Breast epithelium (tissue), 4 donors: ENCODE measurements around the gene SHISA5. TPM values are rescaled to one million over a fixed set of nuclear protein-coding genes. Genes with fewer than 3 reads are reported as not detected.
"Not testable (repeated sequence)": the region's sequence is repeated elsewhere in the genome, so short reads cannot be mapped to it uniquely, and the experiment has no call there.

Experiments used
- DNase-seq, 2 donors: peaks; one replicate each; pipeline ENCODE4 v3.0.0-alpha.2; 2019; ENCODE audit warnings: low spot score in 2 of 2
- H3K27ac ChIP-seq, 2 donors: fragments of 200-600 bp; sonication (generic) in 1 of 2; one replicate each; pipeline ENCODE4 v1.5.1; 2016 to 2019; ENCODE audit warnings: mild to moderate bottlenecking in 1 of 2
- H3K27me3 ChIP-seq, 2 donors: fragments of 200-600 bp; sonication (generic) in 1 of 2; one replicate each; pipeline versions ENCODE4 v1.5.1 to v1.6.0; 2017 to 2019; ENCODE audit warnings: control low read depth in 1 of 2, mild to moderate bottlenecking in 1 of 2
- H3K36me3 ChIP-seq: fragments of 200-600 bp; one replicate; pipeline ENCODE4 v1.5.1; 2019
- H3K4me1 ChIP-seq, 2 donors: fragments of 200-600 bp; sonication (generic); one replicate each; pipeline ENCODE4 v1.5.1; 2016 to 2019; ENCODE audit warnings: control low read depth in 1 of 2
- H3K4me3 ChIP-seq, 3 donors: fragments of 200-600 bp; sonication (generic); 1 replicate in 2 of 3; 2 replicates in 1 of 3; pipeline ENCODE4 v1.5.1; 2016 to 2019; ENCODE audit warnings: mild to moderate bottlenecking in 3 of 3, moderate library complexity in 2 of 3
- H3K9me3 ChIP-seq, 2 donors: fragments of 200-600 bp; sonication (generic) in 1 of 2; one replicate each; pipeline ENCODE4 v1.5.1; 2016 to 2019; ENCODE audit warnings: control low read depth in 1 of 2
- CTCF ChIP-seq, 3 donors: fragments of 450-650 bp; IDR thresholded peaks; one replicate each; pipeline ENCODE4 v1.5.1; 2016 to 2017; ENCODE audit warnings: antibody characterized with exemption in 3 of 3, mild to moderate bottlenecking in 3 of 3, moderate library complexity in 3 of 3
- POLR2A ChIP-seq: fragments of 450-650 bp; IDR thresholded peaks from one replicate; pipeline ENCODE4 v1.6.1; 2016; ENCODE audit warnings: antibody characterized with exemption, mild to moderate bottlenecking, moderate library complexity
- POLR2AphosphoS5 ChIP-seq, 3 donors: sonication (generic); formaldehyde crosslinking; IDR thresholded peaks; one replicate each; pipeline ENCODE4 v1.6.1; 2017; ENCODE audit warnings: antibody characterized with exemption in 3 of 3
- intact Hi-C: fragments of 100-400 bp; cut with DNase I; formaldehyde crosslinking; loops from one replicate; pipeline ENCODE4 v1.15.1; 2023; ENCODE audit warnings: low total_unique reads
- total RNA-seq, 3 donors: library from RNA; depleted of rRNA; stranded (reverse); fragments of >200 nt; gene quantifications; one replicate each; pipeline ENCODE4 v1.1.0, GENCODE V29; 2016

SHISA5 gene
- total RNA-seq, 3 donors from 2014 or later = 65.6 to 90.1 (median 77.0) TPM

GRCh38 chr3:48465531-48466378 is 38.2 kb downstream of the SHISA5 start:
- Histone ChIP-seq H3K9me3 (no peaks in the 10 kb centered on the region), H3K27ac (peak overlapping the region; percentile 99 to 100), H3K4me1 (peaks cover 19 to 31% of the 10 kb centered on the region in 2 donors), H3K27me3 (no peaks in the 10 kb centered on the region), H3K36me3 (no peaks in the 10 kb centered on the region), H3K4me3 (peak overlapping the region; percentile 56 to 72 (median 58))
- intact Hi-C loops = no loop called here
- TF ChIP-seq CTCF (IDR thresholded peaks at IDR 0.05) (peak; percentile 51 to 77 (median 70)), POLR2A (no peak), POLR2AphosphoS5 (IDR thresholded peaks at IDR 0.05) (peak; percentile 79 to 93 (median 87))
- peak; percentile 98 to 99 for DNase-seq

- Histone ChIP-seq H3K36me3 (no peaks in the 10 kb centered on the region), H3K4me1 (peaks cover 17 to 27% of the 10 kb centered on the region in 2 donors)
Measured at GRCh38 chr3:48465237-48465530, 38.8 kb downstream of the SHISA5 start.

GRCh38 chr3:48464713-48465221 is 39.2 kb downstream of the SHISA5 start:
- TF ChIP-seq POLR2A (no peak), POLR2AphosphoS5 (IDR thresholded peaks at IDR 0.05) (no peak), CTCF (IDR thresholded peaks at IDR 0.05) (no peak)
- H3K4me1 ChIP-seq = peaks cover 17 to 24% of the 10 kb centered on the region in 2 donors
- intact Hi-C loops = loop anchor here (5.0 kb wide), 1 partner anchor 88 kb away; no protein-coding TSS in a partner anchor
- no peak for DNase-seq
- no peaks in the 10 kb centered on the region for H3K27me3 ChIP-seq
- no peaks in the 10 kb centered on the region for H3K9me3 ChIP-seq
- peak overlapping the region; percentile 99 to 100 for H3K27ac ChIP-seq
- no peak overlapping the region for H3K4me3 ChIP-seq
- H3K36me3 ChIP-seq = no peaks in the 10 kb centered on the region

More at GRCh38 chr3:48465237-48465530, 38.8 kb downstream of the SHISA5 start:
- H3K27ac ChIP-seq = peak overlapping the region; percentile 99 to 100
- no peak for DNase-seq
- TF ChIP-seq POLR2A (no peak), CTCF (IDR thresholded peaks at IDR 0.05) (no peak), POLR2AphosphoS5 (IDR thresholded peaks at IDR 0.05) (no peak)
- no peaks in the 10 kb centered on the region for H3K27me3 ChIP-seq
- no peak overlapping the region for H3K4me3 ChIP-seq
- intact Hi-C loops = no loop called here
- H3K9me3 ChIP-seq = no peaks in the 10 kb centered on the region

GRCh38 chr3:48463703-48464102 is 40.3 kb downstream of the SHISA5 start:
- Histone ChIP-seq H3K4me1 (peaks cover 17 to 24% of the 10 kb centered on the region in 2 donors), H3K4me3 (no peak overlapping the region), H3K36me3 (no peaks in the 10 kb centered on the region), H3K27me3 (no peaks in the 10 kb centered on the region), H3K27ac (peak overlapping the region in 1 of 2 donors; percentile 21), H3K9me3 (no peaks in the 10 kb centered on the region)
- no peak for DNase-seq
- no peak for TF ChIP-seq CTCF (IDR thresholded peaks at IDR 0.05)
- no peak for TF ChIP-seq POLR2AphosphoS5 (IDR thresholded peaks at IDR 0.05)
- no peak for TF ChIP-seq POLR2A
- intact Hi-C loops = loop anchor here (5.0 kb wide), 1 partner anchor 89 kb away; no protein-coding TSS in a partner anchor

GRCh38 chr3:48461767-48462166 is 42.2 kb downstream of the SHISA5 start:
- not testable (repeated sequence) for H3K27me3 ChIP-seq, H3K36me3 ChIP-seq
- intact Hi-C loops = loop anchor here (5.0 kb wide), 1 partner anchor 91 kb away; no protein-coding TSS in a partner anchor

More at GRCh38 chr3:48461767-48462166, 42.2 kb downstream of the SHISA5 start:
- not testable (repeated sequence) for DNase-seq, H3K4me3 ChIP-seq, H3K27ac ChIP-seq, H3K9me3 ChIP-seq, H3K4me1 ChIP-seq
